Measurements from ENCODE around the gene EFCAB5.
"Not testable (repeated sequence)": the region's sequence is repeated elsewhere in the genome, so short reads cannot be mapped to it uniquely, and the experiment has no call there.

Gene EFCAB5

DNA sequence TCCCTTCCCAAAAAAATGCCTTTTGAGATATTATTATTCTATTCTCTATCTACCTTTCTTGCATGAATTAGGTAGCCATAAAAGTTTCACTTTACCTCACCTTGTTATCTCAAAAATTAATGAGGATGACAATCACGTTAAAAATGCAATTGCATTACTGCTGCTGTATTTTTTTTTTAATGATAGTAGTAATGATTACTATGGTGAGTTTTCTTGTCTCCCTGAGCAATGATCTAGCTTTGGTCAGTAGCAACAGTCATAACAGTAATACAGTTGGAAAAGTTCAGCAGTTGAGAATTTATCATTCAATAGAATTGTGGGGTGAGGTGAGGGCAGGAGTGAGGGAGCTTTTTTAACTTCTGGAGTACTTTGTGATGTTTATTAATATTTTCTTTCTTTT, at the start of gene EFCAB5:
EFCAB5 (plus strand) TSS at position 301 of the 400 bp plus-strand sequence. CDS start 163 bp downstream, outside the sequence.
- ATAC-seq = no peak
- H3K4me1 Mint-ChIP-seq = no peaks in the 10 kb centered on the region
- H3K27ac Mint-ChIP-seq = no peak within 1 kb of the TSS
- no peaks in the 10 kb centered on the region for H3K9me3 Mint-ChIP-seq
- DNase-seq (ENCODE audit: low spot score in 2 of 2) = no peak
- no peak within 1 kb of the TSS for H3K4me3 Mint-ChIP-seq
- H3K36me3 Mint-ChIP-seq = no peaks in the 10 kb centered on the region

DNA sequence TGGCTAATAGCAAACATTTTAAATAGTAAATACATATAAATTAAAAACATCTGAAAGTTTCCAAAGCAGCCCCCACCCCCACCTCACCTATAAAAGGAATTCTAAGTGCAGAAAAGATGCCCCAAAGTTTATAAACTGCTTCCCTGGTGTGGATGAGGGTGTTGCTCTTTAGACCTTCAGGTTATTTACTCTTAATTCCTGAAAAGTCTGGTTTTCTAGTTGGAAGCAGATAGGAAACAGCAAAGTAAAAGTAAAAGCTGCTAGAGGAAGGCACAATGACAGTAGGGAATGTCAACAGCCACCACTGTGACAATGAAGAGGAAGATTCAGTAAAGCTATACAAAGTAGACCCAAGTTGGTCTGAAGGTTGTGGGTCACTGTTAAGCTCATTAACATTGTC, 49.2 kb upstream of the EFCAB5 start:
- ATAC-seq = no peak
- Mint-ChIP-seq H3K4me3 (no peak overlapping the region), H3K36me3 (no peaks in the 10 kb centered on the region), H3K4me1 (peaks cover 18% of the 10 kb centered on the region), H3K9me3 (peaks cover 3% of the 10 kb centered on the region), H3K27ac (peak overlapping the region; percentile 2)
- no peak for DNase-seq (ENCODE audit: low spot score in 2 of 2)

DNA sequence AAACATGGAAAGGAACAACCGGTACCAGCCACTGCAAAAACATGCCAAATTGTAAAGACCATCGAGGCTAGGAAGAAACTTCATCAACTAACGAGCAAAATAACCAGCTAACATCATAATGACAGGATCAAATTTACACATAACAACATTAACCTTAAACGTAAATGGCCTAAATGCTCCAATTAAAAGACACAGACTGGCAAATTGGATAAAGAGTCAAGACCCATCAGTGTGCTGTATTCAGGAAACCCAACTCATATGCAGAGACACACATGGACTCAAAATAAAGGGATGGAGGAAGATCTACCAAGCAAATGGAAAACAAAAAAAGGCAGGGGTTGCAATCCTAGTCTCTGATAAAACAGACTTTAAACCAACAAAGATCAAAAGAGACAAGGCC, 44.3 kb upstream of the EFCAB5 start:
- H3K4me1 Mint-ChIP-seq = peaks cover 34% of the 10 kb centered on the region
- H3K4me3 Mint-ChIP-seq; H3K9me3 Mint-ChIP-seq; DNase-seq (ENCODE audit: low spot score in 2 of 2); H3K27ac Mint-ChIP-seq; ATAC-seq; H3K36me3 Mint-ChIP-seq: not testable (repeated sequence)

DNA sequence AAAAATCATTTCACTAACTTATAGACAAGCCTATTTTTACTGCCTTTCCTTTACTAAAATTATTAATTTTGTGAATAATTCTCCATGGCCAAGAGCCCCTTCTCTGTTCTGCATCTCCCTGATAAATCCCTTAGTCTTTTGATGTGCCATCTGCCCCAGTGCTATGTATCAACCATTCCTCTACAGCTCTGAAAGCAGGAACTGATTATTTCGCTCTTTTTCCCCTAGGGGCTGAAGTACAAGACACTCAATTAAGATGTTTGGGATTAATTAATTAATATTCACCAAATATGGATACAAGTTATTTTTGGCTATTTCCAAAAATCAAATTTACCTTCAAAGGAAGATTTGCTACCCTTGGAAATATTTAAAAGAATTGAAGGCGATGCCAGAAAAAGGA, 38.0 kb upstream of the EFCAB5 start:
- Mint-ChIP-seq H3K4me3 (no peak overlapping the region), H3K27ac (no peak overlapping the region), H3K4me1 (peaks cover 29% of the 10 kb centered on the region), H3K36me3 (no peaks in the 10 kb centered on the region), H3K9me3 (no peaks in the 10 kb centered on the region)
- ATAC-seq (no peak), DNase-seq (ENCODE audit: low spot score in 2 of 2) (no peak)

DNA sequence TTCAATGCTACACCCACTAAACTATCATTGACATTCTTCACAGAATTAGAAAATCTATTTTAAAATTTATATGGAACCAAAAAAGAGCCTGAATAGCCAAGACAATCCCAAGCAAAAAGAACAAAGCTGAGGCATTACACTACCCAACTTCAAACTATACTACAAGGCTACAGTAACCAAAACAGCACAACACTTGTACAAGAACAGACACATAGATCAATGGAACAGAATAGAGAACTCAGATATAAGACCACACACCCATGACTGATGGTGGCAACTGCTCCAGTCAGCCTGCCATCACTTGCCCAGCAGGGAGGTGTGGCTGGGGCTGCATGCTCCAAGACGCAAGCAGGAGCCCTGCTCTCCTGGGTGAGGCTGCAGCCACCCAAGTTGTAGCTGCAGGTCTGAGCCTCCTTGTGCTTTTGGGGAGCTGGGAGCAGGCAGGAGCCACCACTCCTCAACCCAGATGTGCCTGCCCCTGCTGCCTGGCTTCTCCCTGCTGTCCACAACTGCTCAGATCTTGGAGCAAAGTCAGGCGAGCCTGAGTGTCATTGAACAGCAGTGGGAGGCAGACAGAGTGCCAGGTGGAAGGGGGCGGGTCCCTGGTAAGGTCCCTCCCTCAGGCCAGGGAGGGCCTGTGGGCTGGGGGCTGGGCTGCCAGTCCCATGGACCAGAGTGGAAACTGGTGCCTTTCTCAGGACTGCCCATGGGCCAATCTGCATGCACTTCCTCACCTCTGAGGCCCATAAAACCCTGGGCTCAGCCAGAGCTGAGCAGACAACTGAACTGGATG, 36.2 kb upstream of the EFCAB5 start:
- Mint-ChIP-seq H3K4me3 (no peak overlapping the region), H3K4me1 (peaks cover 29% of the 10 kb centered on the region), H3K27ac (no peak overlapping the region), H3K36me3 (no peaks in the 10 kb centered on the region), H3K9me3 (no peaks in the 10 kb centered on the region)
- ATAC-seq (peak; percentile 32), DNase-seq (ENCODE audit: low spot score in 2 of 2) (no peak)

DNA sequence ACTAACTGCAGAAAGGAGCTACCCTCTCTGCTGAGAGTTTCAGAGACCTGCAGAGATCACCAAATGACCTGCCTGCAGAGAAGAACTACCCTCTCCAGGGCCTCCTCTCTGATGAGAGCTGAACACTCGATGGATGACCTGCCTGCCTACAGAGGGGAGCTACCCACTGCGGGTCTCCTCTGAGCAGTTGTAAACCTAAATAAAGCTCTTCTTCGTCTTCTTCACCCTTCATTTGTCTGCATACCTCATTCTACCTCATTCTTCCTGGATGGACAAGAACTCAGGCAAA, 35.6 kb upstream of the EFCAB5 start:
- Mint-ChIP-seq H3K36me3 (no peaks in the 10 kb centered on the region), H3K27ac (no peak overlapping the region), H3K4me3 (no peak overlapping the region), H3K4me1 (peaks cover 29% of the 10 kb centered on the region), H3K9me3 (no peaks in the 10 kb centered on the region)
- DNase-seq (ENCODE audit: low spot score in 2 of 2) (no peak), ATAC-seq (no peak)

DNA sequence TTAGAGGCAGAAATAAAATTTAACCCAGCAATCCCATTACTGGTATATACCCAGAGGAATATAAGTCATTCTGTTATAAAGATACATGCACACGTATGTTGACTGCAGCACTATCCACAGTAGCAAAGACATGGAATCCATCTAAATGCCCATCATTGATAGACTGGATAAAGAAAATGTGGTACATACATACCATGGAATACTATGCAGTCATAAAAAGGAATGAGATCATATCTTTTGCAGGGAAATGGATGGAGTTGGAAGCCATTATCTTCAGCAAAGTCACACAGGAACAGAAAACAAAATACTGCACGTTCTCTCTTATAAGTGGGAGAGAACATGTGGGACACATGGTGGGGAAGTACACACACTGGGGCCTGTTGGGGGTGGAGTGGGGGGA, 34.5 kb upstream of the EFCAB5 start:
- Mint-ChIP-seq H3K9me3 (no peaks in the 10 kb centered on the region), H3K27ac (no peak overlapping the region), H3K36me3 (no peaks in the 10 kb centered on the region), H3K4me3 (no peak overlapping the region), H3K4me1 (peaks cover 24% of the 10 kb centered on the region)
- DNase-seq (ENCODE audit: low spot score in 2 of 2) (no peak), ATAC-seq (no peak)

DNA sequence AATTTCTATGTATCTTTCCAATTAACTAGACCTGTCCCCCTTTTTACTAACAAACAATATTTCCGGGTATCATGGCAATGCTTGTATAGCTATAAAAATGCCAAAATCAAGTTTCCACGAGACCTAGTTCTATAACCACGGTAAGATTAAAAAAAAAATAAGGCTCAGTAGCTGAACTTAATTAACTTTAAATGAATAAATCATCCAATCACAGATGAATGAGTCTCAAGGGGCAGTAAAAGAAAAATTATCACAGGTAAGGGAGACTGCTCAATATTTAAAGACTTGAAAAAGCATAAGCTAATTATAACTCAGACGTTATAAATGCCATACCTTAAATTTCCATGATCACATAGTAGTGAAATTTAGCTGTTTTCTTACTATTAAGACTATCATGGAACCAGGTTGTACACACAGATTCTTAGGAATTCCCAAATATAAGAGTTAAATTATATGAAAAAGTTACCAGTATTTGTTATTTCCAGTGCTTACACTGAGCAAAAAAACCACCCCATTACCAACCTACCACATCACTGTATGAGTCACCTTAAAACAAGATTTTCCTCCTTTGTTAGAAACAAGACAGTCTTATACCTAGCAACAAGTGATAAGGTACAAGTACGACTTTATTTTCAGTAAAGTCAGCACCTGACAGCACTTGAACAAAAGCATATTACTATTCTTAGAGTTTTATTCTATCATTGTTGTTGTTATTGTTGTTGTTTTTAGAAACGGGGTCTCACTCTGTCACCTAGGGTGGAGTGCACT, 32.0 kb upstream of the EFCAB5 start:
- no peaks in the 10 kb centered on the region for H3K9me3 Mint-ChIP-seq
- peaks cover 20% of the 10 kb centered on the region for H3K4me1 Mint-ChIP-seq
- H3K4me3 Mint-ChIP-seq = no peak overlapping the region
- no peak overlapping the region for H3K27ac Mint-ChIP-seq
- no peaks in the 10 kb centered on the region for H3K36me3 Mint-ChIP-seq
- ATAC-seq (peak; percentile 88), DNase-seq (ENCODE audit: low spot score in 2 of 2) (no peak)

DNA sequence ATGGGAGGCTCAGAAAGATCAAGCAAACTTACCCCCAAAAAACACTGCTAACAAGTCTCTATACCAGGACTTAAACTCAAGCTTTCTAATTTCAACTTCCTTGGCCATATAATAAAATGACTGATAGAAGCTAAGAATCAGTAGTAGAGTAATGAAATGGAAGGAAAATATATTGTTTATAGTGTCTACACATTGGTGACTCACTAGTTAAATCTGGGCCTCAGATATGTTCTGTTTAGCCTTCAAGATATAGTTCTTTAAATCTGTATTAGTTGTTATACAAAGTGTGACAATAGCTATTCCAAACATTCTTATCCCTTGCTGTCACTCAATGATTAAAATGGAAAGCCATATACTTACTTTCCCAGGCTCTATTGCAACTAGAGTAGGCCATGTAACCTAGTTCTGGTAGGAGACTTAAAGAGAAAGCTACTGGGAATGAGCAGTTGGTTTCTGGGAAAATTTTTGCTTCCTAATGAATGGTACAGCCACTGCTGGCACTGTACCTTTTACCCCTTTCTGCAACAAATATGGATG, 29.7 kb upstream of the EFCAB5 start:
- H3K9me3 Mint-ChIP-seq = no peaks in the 10 kb centered on the region
- H3K36me3 Mint-ChIP-seq = no peaks in the 10 kb centered on the region
- no peak overlapping the region for H3K4me3 Mint-ChIP-seq
- ATAC-seq = no peak
- no peak for DNase-seq (ENCODE audit: low spot score in 2 of 2)
- H3K27ac Mint-ChIP-seq = no peak overlapping the region
- peaks cover 2% of the 10 kb centered on the region for H3K4me1 Mint-ChIP-seq

DNA sequence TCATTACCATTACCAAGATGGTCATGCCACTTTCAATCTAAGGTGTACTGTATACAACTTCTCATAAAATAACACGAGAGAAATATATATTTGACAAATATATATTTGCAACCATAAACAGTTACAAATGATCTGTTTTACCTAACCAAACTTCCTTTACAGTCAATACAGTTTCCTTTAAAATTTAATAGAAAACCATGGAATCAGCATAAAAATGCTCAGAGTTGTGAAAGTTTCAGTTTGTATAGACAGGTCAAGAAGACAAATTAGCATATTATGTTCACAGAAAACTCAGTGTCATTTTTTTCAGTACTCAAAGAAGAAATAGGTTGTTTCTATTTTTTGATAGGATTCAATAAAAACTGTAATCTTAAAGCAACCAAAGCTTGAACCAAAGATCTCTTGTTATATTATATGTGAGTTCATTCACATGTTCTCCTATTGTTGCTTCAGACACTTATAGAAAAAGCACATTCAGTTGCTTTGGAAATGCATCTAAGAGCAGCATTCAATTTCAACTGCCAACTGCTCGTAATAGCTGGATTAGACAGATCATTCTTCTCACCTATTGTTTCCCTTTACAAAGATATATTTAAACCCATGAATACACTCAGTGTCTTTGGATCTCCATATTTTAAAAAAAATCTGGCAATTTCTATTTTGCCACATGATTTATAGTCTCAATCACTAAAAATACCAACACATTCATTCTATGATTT, 26.5 kb upstream of the EFCAB5 start:
- Mint-ChIP-seq H3K4me1 (peaks cover 19% of the 10 kb centered on the region), H3K9me3 (no peaks in the 10 kb centered on the region), H3K27ac (no peak overlapping the region), H3K4me3 (no peak overlapping the region), H3K36me3 (no peaks in the 10 kb centered on the region)
- DNase-seq (ENCODE audit: low spot score in 2 of 2) = no peak
- no peak for ATAC-seq

DNA sequence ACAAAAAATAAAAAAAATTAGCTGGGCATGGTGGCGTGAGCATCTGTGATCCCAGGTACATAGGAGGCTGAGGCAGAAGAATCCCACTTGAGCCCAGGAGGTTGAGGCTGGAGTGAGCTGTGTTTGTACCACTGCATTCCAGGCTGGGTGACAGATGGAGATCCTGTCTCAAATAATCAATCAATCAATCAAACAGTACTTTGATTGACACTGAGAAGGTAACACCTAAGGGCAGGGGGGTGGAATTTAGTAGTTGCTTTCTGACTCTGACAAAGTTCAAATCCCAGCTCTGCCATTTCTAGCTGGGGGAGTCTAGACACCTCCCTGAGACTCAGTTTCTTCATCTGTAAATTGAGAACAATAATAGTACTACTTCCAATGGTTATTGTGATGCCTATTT, 23.4 kb upstream of the EFCAB5 start:
- no peak overlapping the region for H3K27ac Mint-ChIP-seq
- ATAC-seq = no peak
- no peak for DNase-seq (ENCODE audit: low spot score in 2 of 2)

DNA sequence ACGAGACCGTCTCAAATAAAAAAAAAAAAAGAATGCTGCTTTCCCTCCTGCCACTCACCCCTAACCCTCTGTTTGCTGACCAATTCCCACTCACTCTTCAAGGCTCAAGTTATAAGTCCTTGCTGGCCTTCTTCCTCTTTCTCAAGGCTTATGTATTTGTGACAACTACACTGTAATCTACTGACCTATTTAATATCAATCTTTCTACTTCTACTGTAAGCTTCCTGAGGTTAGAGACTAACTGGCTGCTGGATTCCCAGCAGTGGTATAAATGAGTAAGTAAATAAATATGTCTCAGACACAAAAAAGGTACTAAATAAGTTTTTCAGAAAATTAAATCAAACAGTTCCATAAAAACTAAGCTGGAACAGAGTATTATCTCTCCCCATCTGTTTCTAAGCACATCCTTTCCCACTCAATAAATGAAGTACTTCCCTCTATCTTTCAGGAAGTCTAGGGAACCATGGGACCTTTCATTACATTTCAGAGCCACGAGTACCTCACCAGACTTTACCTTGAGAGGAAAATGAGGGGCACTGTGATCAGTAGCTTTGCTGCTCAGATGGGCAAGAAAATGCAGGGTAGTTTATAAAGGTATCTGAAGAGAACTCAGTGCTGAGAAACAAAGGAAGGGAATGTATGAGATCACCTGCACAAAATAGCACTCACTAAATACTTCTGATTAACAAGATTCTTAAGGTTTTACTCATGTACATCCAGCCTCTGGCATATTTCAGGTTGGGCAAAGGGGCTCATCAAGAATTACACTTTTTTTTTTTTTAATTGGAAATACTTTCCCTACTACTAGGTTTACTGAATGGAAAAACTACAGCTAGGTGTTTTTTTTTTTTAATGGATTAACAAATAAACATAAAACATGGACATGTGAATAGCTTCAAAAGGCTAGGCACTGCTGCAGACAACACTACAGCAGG, 22.2 kb upstream of the EFCAB5 start:
- H3K9me3 Mint-ChIP-seq = no peaks in the 10 kb centered on the region
- H3K4me1 Mint-ChIP-seq = peaks cover 25% of the 10 kb centered on the region
- H3K36me3 Mint-ChIP-seq = no peaks in the 10 kb centered on the region
- DNase-seq (ENCODE audit: low spot score in 2 of 2) (no peak), ATAC-seq (no peak)
- no peak overlapping the region for H3K4me3 Mint-ChIP-seq
- H3K27ac Mint-ChIP-seq = peak overlapping the region; percentile 24

More for the DNA sequence above, 23.4 kb upstream of the EFCAB5 start:
- H3K36me3 Mint-ChIP-seq = no peaks in the 10 kb centered on the region
- H3K4me1 Mint-ChIP-seq = peaks cover 25% of the 10 kb centered on the region
- H3K4me3 Mint-ChIP-seq = no peak overlapping the region
- H3K9me3 Mint-ChIP-seq = no peaks in the 10 kb centered on the region

DNA sequence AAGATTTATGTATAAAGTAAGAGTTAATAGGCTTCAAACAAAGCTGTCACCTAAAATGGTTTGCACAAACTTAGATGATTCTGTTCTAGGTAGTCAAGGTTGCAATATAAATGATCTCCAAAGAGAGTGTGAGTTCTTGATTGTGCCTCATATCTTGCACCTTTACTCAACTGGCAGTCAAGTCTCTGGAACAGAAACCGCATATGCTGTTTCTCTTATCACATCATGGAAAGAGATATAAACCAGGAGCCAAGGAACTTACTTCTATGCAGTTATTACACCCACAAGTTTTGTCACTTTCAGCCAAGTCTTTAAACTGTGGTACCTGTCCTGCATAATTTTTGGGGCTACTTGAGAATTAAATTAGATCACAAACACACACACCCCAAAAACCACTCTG, 16.6 kb upstream of the EFCAB5 start:
- H3K9me3 Mint-ChIP-seq = no peaks in the 10 kb centered on the region

DNA sequence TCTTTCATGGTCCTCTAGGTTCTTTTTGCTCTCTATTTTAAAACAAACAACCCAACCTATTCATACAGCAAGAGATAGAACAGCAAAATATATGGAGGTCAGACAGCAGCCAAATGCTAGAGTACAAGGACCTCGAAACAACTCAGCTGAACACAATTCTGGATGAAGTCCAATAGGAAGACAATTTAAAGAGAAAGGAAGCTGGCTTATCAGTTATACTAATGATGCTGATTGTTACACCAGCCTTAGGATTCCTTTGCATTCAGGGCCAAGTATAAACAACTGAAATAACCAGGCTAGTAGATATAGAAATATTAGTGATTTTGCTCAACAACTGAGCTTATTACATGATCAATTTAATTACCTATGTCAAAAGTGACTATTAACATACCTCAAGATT, 13.9 kb upstream of the EFCAB5 start:
- Mint-ChIP-seq H3K9me3 (no peaks in the 10 kb centered on the region), H3K4me1 (peaks cover 26% of the 10 kb centered on the region), H3K36me3 (peaks cover 12% of the 10 kb centered on the region), H3K4me3 (no peak overlapping the region), H3K27ac (peak overlapping the region; percentile 10)
- DNase-seq (ENCODE audit: low spot score in 2 of 2) (no peak), ATAC-seq (no peak)

More for the DNA sequence above, 16.6 kb upstream of the EFCAB5 start:
- H3K4me1 Mint-ChIP-seq = peaks cover 33% of the 10 kb centered on the region
- DNase-seq (ENCODE audit: low spot score in 2 of 2) (no peak), ATAC-seq (no peak)
- no peak overlapping the region for H3K27ac Mint-ChIP-seq
- H3K4me3 Mint-ChIP-seq = no peak overlapping the region
- H3K36me3 Mint-ChIP-seq = peaks cover 10% of the 10 kb centered on the region

Measured in stimulated activated effector memory CD8-positive, alpha-beta T cell treated with anti-CD3 and anti-CD28 coated beads, Interleukin-12 subunit alpha, Interleukin-12 subunit beta, amount 100 ng/mL, for 72 hours (primary cell).